DND-41 (cell line): ENCODE data around the gene PSME2.

ENCODE experiments used
- EZH2 ChIP-seq: IDR thresholded peaks from 3 replicates; pipeline ENCODE4 v1.6.1; 2012; ENCODE audit warnings: borderline replicate concordance, low read depth, mild to moderate bottlenecking, moderate library complexity, low read length, inconsistent platforms; ENCODE audit not compliant: severe bottlenecking
- TF ChIP-seq, protein P1 (sequence below): IDR thresholded peaks from 2 replicates; pipeline ENCODE4 v1.5.1; 2012; ENCODE audit warnings: borderline replicate concordance, low read length, moderate library complexity, mild to moderate bottlenecking; ENCODE audit not compliant: poor library complexity, severe bottlenecking; ENCODE audit errors: extremely low read depth

DNA sequence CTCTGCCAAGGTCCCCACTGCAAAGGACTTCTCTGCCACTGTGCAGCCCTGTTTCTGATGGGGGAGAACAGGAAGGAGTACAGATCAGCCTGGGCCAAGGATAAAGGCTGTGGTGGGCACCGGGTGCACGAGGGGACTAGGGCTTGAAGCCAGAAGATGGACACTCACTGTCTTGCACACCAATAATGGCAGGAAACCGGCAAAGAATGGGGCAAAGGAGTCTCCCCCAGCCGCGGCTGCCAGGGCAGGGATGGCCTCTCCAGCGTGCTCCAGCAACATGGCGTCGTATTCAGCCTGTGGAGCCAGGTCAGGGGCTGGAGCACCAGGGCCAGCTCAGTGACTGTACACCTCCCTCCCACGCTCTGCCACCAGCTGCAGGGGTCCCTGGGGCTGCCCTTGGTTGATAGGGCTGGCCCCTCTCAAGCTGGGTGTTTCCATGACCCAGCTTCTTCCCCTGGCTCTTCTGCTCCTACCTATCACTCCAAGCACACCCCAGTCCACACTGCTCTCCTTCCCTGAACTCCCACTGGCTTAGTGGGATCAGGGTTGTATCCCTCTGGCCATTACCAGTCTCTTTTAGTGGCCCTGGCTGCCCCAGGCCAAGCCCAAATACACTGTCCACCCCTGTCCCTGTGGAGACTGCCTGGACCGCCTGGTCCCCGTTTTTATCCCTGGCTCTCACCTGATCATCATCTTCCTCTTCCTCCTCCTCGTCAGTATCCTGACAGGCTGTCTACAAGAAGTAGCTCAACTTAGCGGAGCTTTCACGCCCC, 35.9 kb upstream of the PSME2 start:
- TF ChIP-seq, protein P1, sequence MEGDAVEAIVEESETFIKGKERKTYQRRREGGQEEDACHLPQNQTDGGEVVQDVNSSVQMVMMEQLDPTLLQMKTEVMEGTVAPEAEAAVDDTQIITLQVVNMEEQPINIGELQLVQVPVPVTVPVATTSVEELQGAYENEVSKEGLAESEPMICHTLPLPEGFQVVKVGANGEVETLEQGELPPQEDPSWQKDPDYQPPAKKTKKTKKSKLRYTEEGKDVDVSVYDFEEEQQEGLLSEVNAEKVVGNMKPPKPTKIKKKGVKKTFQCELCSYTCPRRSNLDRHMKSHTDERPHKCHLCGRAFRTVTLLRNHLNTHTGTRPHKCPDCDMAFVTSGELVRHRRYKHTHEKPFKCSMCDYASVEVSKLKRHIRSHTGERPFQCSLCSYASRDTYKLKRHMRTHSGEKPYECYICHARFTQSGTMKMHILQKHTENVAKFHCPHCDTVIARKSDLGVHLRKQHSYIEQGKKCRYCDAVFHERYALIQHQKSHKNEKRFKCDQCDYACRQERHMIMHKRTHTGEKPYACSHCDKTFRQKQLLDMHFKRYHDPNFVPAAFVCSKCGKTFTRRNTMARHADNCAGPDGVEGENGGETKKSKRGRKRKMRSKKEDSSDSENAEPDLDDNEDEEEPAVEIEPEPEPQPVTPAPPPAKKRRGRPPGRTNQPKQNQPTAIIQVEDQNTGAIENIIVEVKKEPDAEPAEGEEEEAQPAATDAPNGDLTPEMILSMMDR, result no peak
- no peak for TF ChIP-seq EZH2
